ENCODE measurements around the gene PRTFDC1.
A peak's percentile ranks its signal among the peaks of the same experiment; 100 is the strongest.
"Not testable (repeated sequence)": the region's sequence is repeated elsewhere in the genome, so short reads cannot be mapped to it uniquely, and the experiment has no call there.

PRTFDC1 gene

GRCh38 chr10:24963521-24964041 is 11.2 kb upstream of the PRTFDC1 start:
- DNase-seq: no peak

- DNase-seq: no peak
Measured at GRCh38 chr10:24962995-24963394, 10.6 kb upstream of the PRTFDC1 start.

- DNase-seq: no peak
Measured at GRCh38 chr10:24961582-24961981, 9.2 kb upstream of the PRTFDC1 start.

- DNase-seq: no peak
Measured at GRCh38 chr10:24959382-24959730, 7.0 kb upstream of the PRTFDC1 start.

GRCh38 chr10:24958721-24959381 is 6.4 kb upstream of the PRTFDC1 start:
- no peak for DNase-seq

- DNase-seq: no peak
Measured at GRCh38 chr10:24958091-24958720, 5.8 kb upstream of the PRTFDC1 start.

- DNase-seq: not testable (repeated sequence)
Measured at GRCh38 chr10:24957624-24958051, 5.2 kb upstream of the PRTFDC1 start.

GRCh38 chr10:24953675-24954074 is 1.3 kb upstream of the PRTFDC1 start:
- no peak for DNase-seq

- peak; percentile 22 for DNase-seq
Measured at GRCh38 chr10:24952707-24953645, 570 bp upstream of the PRTFDC1 start.

- DNase-seq: peak; percentile 21
Measured at GRCh38 chr10:24951201-24952142, 934 bp downstream of the PRTFDC1 start.

- no peak for DNase-seq
Measured at GRCh38 chr10:24950439-24950838, 2.0 kb downstream of the PRTFDC1 start.

GRCh38 chr10:24949616-24950015 is 2.8 kb downstream of the PRTFDC1 start:
- no peak for DNase-seq

GRCh38 chr10:24947304-24948097 is 4.9 kb downstream of the PRTFDC1 start:
- no peak for DNase-seq

- no peak for DNase-seq
Measured at GRCh38 chr10:24944512-24945255, 7.7 kb downstream of the PRTFDC1 start.

- DNase-seq: no peak
Measured at GRCh38 chr10:24938525-24938924, 13.9 kb downstream of the PRTFDC1 start.

- DNase-seq: no peak
Measured at GRCh38 chr10:24938076-24938475, 14.3 kb downstream of the PRTFDC1 start.

- no peak for DNase-seq
Measured at GRCh38 chr10:24935504-24936292, 16.7 kb downstream of the PRTFDC1 start.

- no peak for DNase-seq
Measured at GRCh38 chr10:24931236-24931635, 21.2 kb downstream of the PRTFDC1 start.

GRCh38 chr10:24930427-24930826 is 22.0 kb downstream of the PRTFDC1 start:
- DNase-seq: no peak

GRCh38 chr10:24929904-24930303 is 22.5 kb downstream of the PRTFDC1 start:
- DNase-seq: no peak

Measured in NCI-H510A (cell line).